ENCODE results near the gene TFB1M. TPM values are rescaled to one million over a fixed set of nuclear protein-coding genes. Genes with fewer than 3 reads are reported as not detected.

Gene TFB1M
- total and polyA plus RNA-seq, 9 of the 15 experiments (the other 6 are each of a cell fraction or from before 2014, with no cell fraction given) = 34.6 to 145 (median 40.4) TPM

- TF ChIP-seq USF1 (CRISPR knock-in tag; IDR thresholded peaks at IDR 0.05) (no peak), ZNF644 (tag; IDR thresholded peaks at IDR 0.05; ENCODE audit: low read depth) (no peak), RBM15 (IDR thresholded peaks at IDR 0.05; ENCODE audit: insufficient read depth, low read length) (no peak)
Measured at GRCh38 chr6:155301867-155302266, 12.4 kb downstream of the TFB1M start (continued).

- no peaks in the 10 kb centered on the region for H3K79me2 ChIP-seq (ENCODE audit: control insufficient read depth, insufficient read depth, low read length)
- in situ Hi-C loops (cut with MboI) (no loop called here), intact Hi-C loops (cut with micrococcal nuclease) (no loop called here)
- TF ChIP-seq ZFPM2 (CRISPR knock-in tag; IDR thresholded peaks at IDR 0.05) (no peak), GABPA (tag; conservative IDR thresholded peaks at IDR 0.05; ENCODE audit: low read depth) (no peak), ZBTB2 (IDR thresholded peaks at IDR 0.05) (no peak), POLR2A (conservative IDR thresholded peaks at IDR 0.05) (no peak), PTTG1 (tag; IDR thresholded peaks at IDR 0.05; ENCODE audit: low read depth) (no peak), ZNF184 (CRISPR knock-in tag; IDR thresholded peaks at IDR 0.05) (no peak)
- H3K9me3 ChIP-seq (replicated peaks; ENCODE audit: control insufficient read depth, insufficient read depth, low read depth, low read length) = no peaks in the 10 kb centered on the region
- peaks cover 3% of the 10 kb centered on the region for H3K9me1 ChIP-seq (ENCODE audit: control insufficient read depth, insufficient read depth, low read length)
- WGBS (ENCODE audit: insufficient coverage, low coverage, missing lambda C conversion rate) = 86% methylated on average over 3 of the region's 3 CpGs
- DNase-seq (ENCODE audit: extremely low read depth in 1 of 4, low spot score in 3 of 4) (no peak), ATAC-seq (no peak), FAIRE-seq (no peak)
- H3K27me3 ChIP-seq (ENCODE audit: control insufficient read depth in 2 of 2, insufficient read depth in 2 of 2, low read length in 2 of 2) = no peaks in the 10 kb centered on the region
- BruUV-seq (replicated peaks) = no TSS peak
- no peak overlapping the region for H3K4me3 ChIP-seq
- H3K36me3 ChIP-seq (ENCODE audit: control insufficient read depth, insufficient read depth, low read length) = peaks cover 77% of the 10 kb centered on the region
- no peak overlapping the region for H3K9ac ChIP-seq (ENCODE audit: insufficient read depth in 1 of 2, low read depth in 2 of 2, low read length in 2 of 2)
- H3K4me1 ChIP-seq (replicated peaks in 1 of 2; ENCODE audit: control insufficient read depth in 2 of 2, insufficient read depth in 2 of 2, low read length in 2 of 2) = peaks cover 0 to 7% of the 10 kb centered on the region in 2 experiments; a peak in 3 of 5 replicates
- POLR2A ChIA-PET = no interaction called here
- no peak overlapping the region for H2AFZ ChIP-seq (ENCODE audit: low read depth, low read length)
- H3K27ac ChIP-seq (ENCODE audit: extremely low read depth, low read depth, low read length) = no peak overlapping the region
- H4K20me1 ChIP-seq (replicated peaks; ENCODE audit: control insufficient read depth, insufficient read depth, low read length) = no peaks in the 10 kb centered on the region
- H3K4me2 ChIP-seq (ENCODE audit: insufficient read depth, low read length) = no peak overlapping the region
- CTCF ChIA-PET (ENCODE audit: low intra/inter-chr PET ratio) = no interaction called here
Measured at GRCh38 chr6:155297669-155298068, 16.6 kb downstream of the TFB1M start.
